Transverse colon (tissue), 4 donors: ENCODE measurements around the gene AFM.

Experiments used
- EP300 ChIP-seq: sonication (generic); formaldehyde crosslinking; IDR thresholded peaks from one replicate; pipeline ENCODE4 v1.6.1; 2017; ENCODE audit warnings: antibody characterized with exemption, low read depth
- POLR2A ChIP-seq: fragments of 450-650 bp; IDR thresholded peaks from one replicate; pipeline ENCODE4 v1.6.1; 2016; ENCODE audit warnings: antibody characterized with exemption, mild to moderate bottlenecking, moderate library complexity
- POLR2AphosphoS5 ChIP-seq, 3 donors: sonication (generic); formaldehyde crosslinking; IDR thresholded peaks; one replicate each; pipeline ENCODE4 v1.6.1; 2016; ENCODE audit warnings: antibody characterized with exemption in 3 of 3
- TF ChIP-seq, protein P1 (sequence below), 5 experiments: fragments of 200-600 bp in 3 of 5; fragments of 450-650 bp in 2 of 5; sonication (generic) in 3 of 5; IDR thresholded peaks; 1 replicate in 2 of 5; 2 replicates in 3 of 5; pipeline ENCODE4 v1.5.1; 2016 to 2017; ENCODE audit warnings: antibody characterized with exemption in 5 of 5, inconsistent platforms in 3 of 5, mild to moderate bottlenecking in 2 of 5, moderate library complexity in 1 of 5

- TF ChIP-seq, protein P1, sequence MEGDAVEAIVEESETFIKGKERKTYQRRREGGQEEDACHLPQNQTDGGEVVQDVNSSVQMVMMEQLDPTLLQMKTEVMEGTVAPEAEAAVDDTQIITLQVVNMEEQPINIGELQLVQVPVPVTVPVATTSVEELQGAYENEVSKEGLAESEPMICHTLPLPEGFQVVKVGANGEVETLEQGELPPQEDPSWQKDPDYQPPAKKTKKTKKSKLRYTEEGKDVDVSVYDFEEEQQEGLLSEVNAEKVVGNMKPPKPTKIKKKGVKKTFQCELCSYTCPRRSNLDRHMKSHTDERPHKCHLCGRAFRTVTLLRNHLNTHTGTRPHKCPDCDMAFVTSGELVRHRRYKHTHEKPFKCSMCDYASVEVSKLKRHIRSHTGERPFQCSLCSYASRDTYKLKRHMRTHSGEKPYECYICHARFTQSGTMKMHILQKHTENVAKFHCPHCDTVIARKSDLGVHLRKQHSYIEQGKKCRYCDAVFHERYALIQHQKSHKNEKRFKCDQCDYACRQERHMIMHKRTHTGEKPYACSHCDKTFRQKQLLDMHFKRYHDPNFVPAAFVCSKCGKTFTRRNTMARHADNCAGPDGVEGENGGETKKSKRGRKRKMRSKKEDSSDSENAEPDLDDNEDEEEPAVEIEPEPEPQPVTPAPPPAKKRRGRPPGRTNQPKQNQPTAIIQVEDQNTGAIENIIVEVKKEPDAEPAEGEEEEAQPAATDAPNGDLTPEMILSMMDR (IDR thresholded peaks at IDR 0.05): no peak
- TF ChIP-seq POLR2A (no peak), EP300 (no peak), POLR2AphosphoS5 (IDR thresholded peaks at IDR 0.05) (no peak)
Measured at GRCh38 chr4:73460913-73461522, 20.5 kb upstream of the AFM start.
